ENCODE data around the gene IRF2BP1. TPM values are rescaled to one million over a fixed set of nuclear protein-coding genes. Genes with fewer than 3 reads are reported as not detected.
A peak's percentile ranks its signal among the peaks of the same experiment; 100 is the strongest.

Gene IRF2BP1
- total and polyA plus RNA-seq, 2 donors from 2014 or later: 18.2 to 23.2 TPM

- no peaks in the 10 kb centered on the region for H3K36me3 ChIP-seq (ENCODE audit: control insufficient read depth in 2 of 3, insufficient read depth in 3 of 3, low read length in 3 of 3)
- H3K9me3 ChIP-seq (ENCODE audit: control insufficient read depth in 2 of 3, insufficient read depth in 1 of 3, low read length in 3 of 3): no peaks in the 10 kb centered on the region
- intact Hi-C loops (cut with DNase I): no loop called here
- no peaks in the 10 kb centered on the region for H3K27me3 ChIP-seq (ENCODE audit: control insufficient read depth, insufficient read depth, low read length)
- H3K4me1 ChIP-seq (ENCODE audit: control insufficient read depth in 2 of 3, insufficient read depth in 2 of 3, low read depth in 1 of 3, low read length in 3 of 3): peaks cover 0 to 22% (median 11%) of the 10 kb centered on the region in 3 donors
- no peak overlapping the region for H3K4me3 ChIP-seq (ENCODE audit: low read length in 3 of 3)
- DNase-seq: no peak
- no peak overlapping the region for H3K27ac ChIP-seq (ENCODE audit: low read depth in 2 of 2, low read length in 2 of 2)
- no peak overlapping the region for H3K9ac ChIP-seq (ENCODE audit: low read length in 3 of 3)
- FAIRE-seq: no peak
- TF ChIP-seq, protein P1, sequence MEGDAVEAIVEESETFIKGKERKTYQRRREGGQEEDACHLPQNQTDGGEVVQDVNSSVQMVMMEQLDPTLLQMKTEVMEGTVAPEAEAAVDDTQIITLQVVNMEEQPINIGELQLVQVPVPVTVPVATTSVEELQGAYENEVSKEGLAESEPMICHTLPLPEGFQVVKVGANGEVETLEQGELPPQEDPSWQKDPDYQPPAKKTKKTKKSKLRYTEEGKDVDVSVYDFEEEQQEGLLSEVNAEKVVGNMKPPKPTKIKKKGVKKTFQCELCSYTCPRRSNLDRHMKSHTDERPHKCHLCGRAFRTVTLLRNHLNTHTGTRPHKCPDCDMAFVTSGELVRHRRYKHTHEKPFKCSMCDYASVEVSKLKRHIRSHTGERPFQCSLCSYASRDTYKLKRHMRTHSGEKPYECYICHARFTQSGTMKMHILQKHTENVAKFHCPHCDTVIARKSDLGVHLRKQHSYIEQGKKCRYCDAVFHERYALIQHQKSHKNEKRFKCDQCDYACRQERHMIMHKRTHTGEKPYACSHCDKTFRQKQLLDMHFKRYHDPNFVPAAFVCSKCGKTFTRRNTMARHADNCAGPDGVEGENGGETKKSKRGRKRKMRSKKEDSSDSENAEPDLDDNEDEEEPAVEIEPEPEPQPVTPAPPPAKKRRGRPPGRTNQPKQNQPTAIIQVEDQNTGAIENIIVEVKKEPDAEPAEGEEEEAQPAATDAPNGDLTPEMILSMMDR (IDR thresholded peaks at IDR 0.05; ENCODE audit: borderline replicate concordance, extremely low read depth, insufficient read depth): no peak
These were observed 6.9 kb downstream of the IRF2BP1 start for GRCh38 chr19:45879055-45879454.

- H3K4me1 ChIP-seq (ENCODE audit: control insufficient read depth in 2 of 3, insufficient read depth in 2 of 3, low read depth in 1 of 3, low read length in 3 of 3): peaks cover 0 to 16% (median 10%) of the 10 kb centered on the region in 3 donors
- H3K27ac ChIP-seq (ENCODE audit: low read depth in 2 of 2, low read length in 2 of 2): peak overlapping the region in 1 of 2 donors; percentile 5
- intact Hi-C loops (cut with DNase I): no loop called here
- no peaks in the 10 kb centered on the region for H3K27me3 ChIP-seq (ENCODE audit: control insufficient read depth, insufficient read depth, low read length)
- H3K36me3 ChIP-seq (ENCODE audit: control insufficient read depth in 2 of 3, insufficient read depth in 3 of 3, low read length in 3 of 3): no peaks in the 10 kb centered on the region
- TF ChIP-seq, protein P1 (IDR thresholded peaks at IDR 0.05; ENCODE audit: borderline replicate concordance, extremely low read depth, insufficient read depth): no peak
- no peak overlapping the region for H3K9ac ChIP-seq (ENCODE audit: low read length in 3 of 3)
- no peaks in the 10 kb centered on the region for H3K9me3 ChIP-seq (ENCODE audit: control insufficient read depth in 2 of 3, insufficient read depth in 1 of 3, low read length in 3 of 3)
- DNase-seq: peak in 1 of 5 donors; percentile 44
- H3K4me3 ChIP-seq (ENCODE audit: low read length in 3 of 3): no peak overlapping the region
- no peak for FAIRE-seq
These were observed 7.7 kb downstream of the IRF2BP1 start for GRCh38 chr19:45878043-45878794.

DNA sequence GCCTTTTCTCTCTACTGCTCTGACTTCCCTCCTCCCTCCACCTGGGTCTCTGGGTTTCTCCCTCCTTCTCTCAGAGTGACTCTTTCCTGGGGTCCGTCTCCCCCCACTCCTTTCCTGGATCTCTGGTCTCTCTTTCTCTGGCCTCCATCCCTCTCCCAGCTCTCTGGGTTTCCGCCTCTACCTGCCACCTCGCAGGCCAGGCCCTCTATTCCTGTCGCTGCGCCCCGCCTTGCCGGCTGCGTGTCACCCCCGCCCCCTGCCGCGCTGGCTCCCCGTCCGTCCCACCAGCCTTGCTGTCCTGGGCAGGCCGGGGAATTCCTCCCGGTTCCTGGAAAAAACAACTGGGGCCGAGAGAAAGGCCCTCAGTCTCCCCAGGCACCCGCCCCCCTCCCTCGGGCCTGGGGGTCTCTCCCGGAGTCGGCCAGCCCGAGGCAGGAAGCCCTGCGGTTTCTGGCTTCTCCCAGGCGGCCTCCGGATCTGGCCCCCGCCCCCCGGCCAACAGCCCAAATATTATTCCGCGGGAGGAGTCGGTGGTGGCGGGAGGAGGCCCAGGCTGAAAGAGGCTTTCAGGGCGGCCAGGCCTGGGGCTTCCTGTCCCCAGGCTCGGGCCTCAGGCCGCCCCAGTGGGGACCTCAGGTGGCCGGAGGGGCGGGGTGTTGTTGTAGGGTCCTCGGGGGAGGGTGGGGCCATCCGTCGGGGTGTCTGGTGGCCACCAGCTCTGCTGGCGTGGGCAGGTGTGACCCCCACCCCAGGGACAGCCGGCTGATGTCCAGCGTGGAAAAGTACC, 9.3 kb downstream of the IRF2BP1 start:
- FAIRE-seq (no peak), DNase-seq (peak; percentile 56 to 89 (median 72))
- TF ChIP-seq, protein P1 (IDR thresholded peaks at IDR 0.05; ENCODE audit: borderline replicate concordance, extremely low read depth, insufficient read depth): no peak
- Histone ChIP-seq H3K27ac (ENCODE audit: low read depth in 2 of 2, low read length in 2 of 2) (peak overlapping the region; percentile 32 to 37), H3K9me3 (ENCODE audit: control insufficient read depth in 2 of 3, insufficient read depth in 1 of 3, low read length in 3 of 3) (no peaks in the 10 kb centered on the region), H3K27me3 (ENCODE audit: control insufficient read depth, insufficient read depth, low read length) (no peaks in the 10 kb centered on the region), H3K36me3 (ENCODE audit: control insufficient read depth in 2 of 3, insufficient read depth in 3 of 3, low read length in 3 of 3) (no peaks in the 10 kb centered on the region), H3K9ac (ENCODE audit: low read length in 3 of 3) (peak overlapping the region in 1 of 3 donors; percentile 46), H3K4me1 (ENCODE audit: control insufficient read depth in 2 of 3, insufficient read depth in 2 of 3, low read depth in 1 of 3, low read length in 3 of 3) (peaks cover 0 to 8% (median 0%) of the 10 kb centered on the region in 3 donors), H3K4me3 (ENCODE audit: low read length in 3 of 3) (no peak overlapping the region)
- intact Hi-C loops (cut with DNase I): no loop called here

Data from kidney (tissue), 14 donors.